Activated naive CD8-positive, alpha-beta T cell treated with anti-CD3 and anti-CD28 coated beads, Interleukin-2, amount 10 ng/mL, durations not matched to agents 7 days and 5 days (primary cell): ENCODE data around the gene COMP. TPM values are rescaled to one million over a fixed set of nuclear protein-coding genes. Genes with fewer than 3 reads are reported as not detected.
"Not testable (repeated sequence)": the region's sequence is repeated elsewhere in the genome, so short reads cannot be mapped to it uniquely, and the experiment has no call there.

ENCODE experiments used
- ATAC-seq: fragments of 150-1000 bp; cut with Tn5 transposase; one replicate; pipeline ENCODE4 v1.10.0; 2021; ENCODE audit warnings: low read depth, moderate library complexity
- POLR2A ChIA-PET: fragments of 350-600 bp; sonication (Branson Sonifier 250); formaldehyde crosslinking; loops from one replicate; lab custom pipeline; 2021; ENCODE audit warnings: antibody characterized with exemption; lab: Charles Lee
- DNase-seq: peaks from one replicate; pipeline ENCODE4 v3.0.0; 2021
- H3K27ac Mint-ChIP-seq: one replicate; pipeline ENCODE4 v1.8.0; 2022; ENCODE audit warnings: mild to moderate bottlenecking, mixed read lengths
- H3K27me3 Mint-ChIP-seq: one replicate; pipeline ENCODE4 v1.8.0; 2022; ENCODE audit warnings: mild to moderate bottlenecking, moderate library complexity, mixed read lengths
- H3K36me3 Mint-ChIP-seq: one replicate; pipeline ENCODE4 v1.8.0; 2021; ENCODE audit warnings: mild to moderate bottlenecking, mixed read lengths
- H3K4me1 Mint-ChIP-seq: one replicate; pipeline ENCODE4 v1.8.0; 2021; ENCODE audit warnings: mixed read lengths
- H3K4me3 Mint-ChIP-seq: one replicate; pipeline ENCODE4 v1.8.0; 2022; ENCODE audit warnings: mild to moderate bottlenecking, moderate library complexity, mixed read lengths
- H3K9me3 Mint-ChIP-seq: one replicate; pipeline ENCODE4 v1.8.0; 2021; ENCODE audit warnings: mixed read lengths
- total RNA-seq, 2 experiments: library from RNA; stranded (reverse); gene quantifications; one replicate each; pipeline ENCODE4 v1.2.3, GENCODE V29; 2021

COMP gene
- total RNA-seq, 2 experiments from 2014 or later, result not detected

DNA sequence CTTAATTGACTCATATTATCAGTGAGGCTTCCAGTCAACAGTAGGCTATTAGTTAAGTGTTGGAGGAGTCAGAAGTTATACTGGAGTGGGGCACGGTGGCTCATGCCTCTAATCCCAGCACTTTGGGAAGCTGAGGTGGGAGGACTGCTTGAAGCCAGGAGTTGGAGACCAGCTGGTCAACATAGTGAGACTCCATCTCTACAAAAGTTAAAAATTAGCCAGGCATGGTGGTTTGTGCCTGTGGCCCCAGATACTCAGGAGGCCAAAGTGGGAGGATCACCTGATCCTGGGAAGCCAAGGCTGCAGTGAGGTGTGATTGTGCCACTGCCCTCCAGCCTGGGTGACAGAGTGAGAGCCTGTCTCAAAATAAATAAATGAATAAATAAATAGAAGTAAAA lies 53.2 kb downstream of the COMP start:
- POLR2A ChIA-PET, result no interaction called here

DNA sequence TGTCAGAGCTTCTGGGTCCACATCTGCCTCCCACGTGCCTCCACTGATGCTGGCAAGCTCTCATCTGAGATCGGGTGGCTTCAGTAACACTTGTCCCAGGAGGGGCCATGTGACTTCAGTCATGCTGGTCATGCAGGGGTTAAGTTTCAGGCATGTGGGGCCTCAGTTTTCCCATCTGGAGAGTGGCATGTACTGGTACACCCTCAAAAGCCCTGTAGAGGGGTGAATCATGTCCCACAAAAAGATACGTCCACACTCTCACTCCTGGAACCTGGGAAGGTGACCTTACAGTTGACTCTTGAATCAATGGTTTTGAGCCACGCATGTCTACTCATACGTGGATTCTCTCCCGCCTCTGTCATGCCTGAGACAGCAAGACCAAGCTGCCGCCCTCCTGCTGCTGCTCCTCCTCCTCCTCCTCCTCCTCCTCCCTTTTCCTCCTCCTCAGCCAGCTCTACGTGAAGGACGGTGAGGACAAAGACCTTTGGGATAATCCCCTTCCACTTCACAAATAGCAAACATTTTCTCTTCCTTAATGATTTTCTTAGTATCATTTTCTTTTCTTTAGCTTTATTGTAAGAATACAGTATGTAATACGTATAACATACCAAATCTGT lies 53.7 kb downstream of the COMP start:
- H3K4me1 Mint-ChIP-seq, result no peaks in the 10 kb centered on the region
- H3K27me3 Mint-ChIP-seq, result no peaks in the 10 kb centered on the region
- H3K36me3 Mint-ChIP-seq, result no peaks in the 10 kb centered on the region
- no peak overlapping the region for H3K27ac Mint-ChIP-seq
- POLR2A ChIA-PET, result no interaction called here
- ATAC-seq, result no peak
- no peak overlapping the region for H3K4me3 Mint-ChIP-seq
- no peaks in the 10 kb centered on the region for H3K9me3 Mint-ChIP-seq
- DNase-seq, result no peak

More for the DNA sequence above, 53.2 kb downstream of the COMP start:
- Mint-ChIP-seq H3K4me3 (no peak overlapping the region), H3K27me3 (no peaks in the 10 kb centered on the region), H3K27ac (no peak overlapping the region), H3K4me1 (no peaks in the 10 kb centered on the region), H3K9me3 (no peaks in the 10 kb centered on the region), H3K36me3 (no peaks in the 10 kb centered on the region)
- DNase-seq (no peak), ATAC-seq (no peak)

DNA sequence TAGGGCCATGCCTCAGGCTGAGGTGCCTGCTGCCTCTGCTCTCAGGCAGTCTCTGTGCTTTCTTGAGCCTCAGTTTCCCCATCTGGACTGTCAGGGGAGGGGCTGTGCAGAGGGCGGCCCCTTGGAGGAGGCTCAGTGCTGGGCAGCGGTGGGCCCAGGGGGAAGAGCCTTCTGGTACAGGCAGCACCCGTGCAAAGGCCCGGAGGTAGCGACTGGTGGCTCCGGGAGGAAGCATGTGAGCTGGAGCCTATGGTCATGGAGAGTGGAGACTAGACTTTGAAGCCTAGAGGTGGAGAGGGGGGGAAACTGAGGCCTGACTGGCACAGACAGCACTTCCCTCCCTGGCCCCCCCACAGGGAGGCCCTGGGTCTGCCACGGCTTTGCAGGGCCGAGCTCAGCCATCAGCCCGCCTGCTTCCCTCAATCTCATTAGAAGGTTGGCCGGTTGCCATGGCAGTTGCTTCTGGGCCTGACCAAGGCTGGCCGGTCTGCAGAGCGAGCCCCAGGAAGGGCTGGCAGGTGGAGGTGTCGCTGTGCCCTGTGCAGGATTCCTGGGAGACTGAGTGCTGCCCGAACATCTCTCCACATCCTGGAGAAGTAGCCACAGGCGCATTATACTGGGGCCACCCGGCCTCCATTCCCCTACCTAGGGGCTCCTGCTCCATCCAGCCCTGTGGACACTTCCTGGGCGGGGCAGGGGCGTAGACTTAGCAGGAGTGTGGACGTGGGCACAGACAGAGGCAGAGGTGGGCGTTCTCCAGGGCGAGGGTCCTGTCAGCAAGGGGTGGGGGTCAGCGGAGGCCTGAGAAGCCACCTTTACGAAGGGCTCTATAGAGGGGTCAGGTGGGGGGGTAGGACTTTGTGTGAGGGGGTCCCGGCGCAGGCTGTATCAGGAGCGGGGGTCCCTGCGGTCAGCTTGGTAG lies 54.4 kb downstream of the COMP start:
- H3K4me3 Mint-ChIP-seq, result no peak overlapping the region

GRCh38 chr19:18735752-18736151 lies 55.4 kb downstream of the COMP start:
- POLR2A ChIA-PET, result no interaction called here
- Mint-ChIP-seq H3K4me3 (no peak overlapping the region), H3K4me1 (no peaks in the 10 kb centered on the region), H3K36me3 (no peaks in the 10 kb centered on the region), H3K9me3 (no peaks in the 10 kb centered on the region), H3K27me3 (no peaks in the 10 kb centered on the region), H3K27ac (no peak overlapping the region)
- no peak for DNase-seq
- no peak for ATAC-seq

More for the DNA sequence above, 54.4 kb downstream of the COMP start:
- Mint-ChIP-seq H3K27ac (no peak overlapping the region), H3K4me1 (no peaks in the 10 kb centered on the region), H3K27me3 (no peaks in the 10 kb centered on the region), H3K9me3 (no peaks in the 10 kb centered on the region), H3K36me3 (no peaks in the 10 kb centered on the region)
- POLR2A ChIA-PET, result no interaction called here
- ATAC-seq, result no peak
- DNase-seq, result no peak

DNA sequence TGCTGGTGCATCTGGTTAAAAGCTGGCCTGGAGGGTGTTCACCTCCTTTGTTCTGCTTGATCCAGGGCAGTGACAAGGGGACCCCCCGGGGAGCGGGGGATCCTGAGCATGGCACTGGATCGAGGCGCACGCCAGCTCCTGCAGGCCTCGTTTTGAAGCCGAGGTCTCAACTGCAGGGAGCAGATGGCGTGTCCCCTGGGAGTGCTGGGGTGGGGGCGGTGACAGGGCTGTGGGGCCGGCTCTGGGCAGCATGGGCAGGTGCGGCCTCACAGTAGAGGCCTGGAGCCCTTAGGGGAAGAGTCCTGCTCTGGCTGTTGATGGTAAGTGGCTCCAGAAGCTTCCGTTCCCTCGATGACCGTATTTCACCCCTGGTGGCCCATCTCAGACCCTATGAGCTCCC lies 55.8 kb downstream of the COMP start:
- no peaks in the 10 kb centered on the region for H3K27me3 Mint-ChIP-seq
- no peak for ATAC-seq
- H3K4me3 Mint-ChIP-seq, result no peak overlapping the region
- no peak for DNase-seq
- H3K4me1 Mint-ChIP-seq, result no peaks in the 10 kb centered on the region
- no peaks in the 10 kb centered on the region for H3K36me3 Mint-ChIP-seq
- H3K9me3 Mint-ChIP-seq, result no peaks in the 10 kb centered on the region
- no peak overlapping the region for H3K27ac Mint-ChIP-seq
- POLR2A ChIA-PET, result no interaction called here

DNA sequence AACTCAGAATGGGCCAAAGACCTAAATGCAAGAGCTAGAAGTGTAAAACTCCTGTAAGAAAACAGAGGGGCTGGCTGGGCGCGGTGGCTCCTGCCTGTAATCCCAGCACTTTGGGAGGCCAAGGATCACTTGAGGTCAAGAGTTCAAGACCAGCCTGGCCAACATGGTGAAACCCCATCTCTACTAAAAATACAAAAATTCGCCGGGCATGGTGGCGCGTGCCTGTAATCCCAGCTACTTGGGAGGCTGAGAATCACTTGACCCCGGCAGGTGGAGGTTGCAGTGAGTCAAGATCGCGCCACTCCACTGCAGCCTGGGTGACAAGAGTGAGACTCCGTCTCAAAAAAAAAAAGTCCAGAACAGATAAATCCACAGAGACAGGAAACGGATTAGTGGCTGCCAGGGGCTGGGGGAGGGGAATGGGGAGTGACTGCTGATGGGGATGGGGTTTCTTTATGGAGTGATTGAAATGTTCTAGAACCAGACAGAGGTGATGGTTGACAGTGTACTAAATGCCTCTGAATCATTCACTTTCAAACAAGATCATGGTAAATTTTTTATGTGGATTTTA lies 57.3 kb downstream of the COMP start:
- DNase-seq, ATAC-seq, POLR2A ChIA-PET, H3K9me3 Mint-ChIP-seq, H3K4me3 Mint-ChIP-seq, H3K4me1 Mint-ChIP-seq, H3K27ac Mint-ChIP-seq, H3K36me3 Mint-ChIP-seq, H3K27me3 Mint-ChIP-seq: not testable (repeated sequence)

DNA sequence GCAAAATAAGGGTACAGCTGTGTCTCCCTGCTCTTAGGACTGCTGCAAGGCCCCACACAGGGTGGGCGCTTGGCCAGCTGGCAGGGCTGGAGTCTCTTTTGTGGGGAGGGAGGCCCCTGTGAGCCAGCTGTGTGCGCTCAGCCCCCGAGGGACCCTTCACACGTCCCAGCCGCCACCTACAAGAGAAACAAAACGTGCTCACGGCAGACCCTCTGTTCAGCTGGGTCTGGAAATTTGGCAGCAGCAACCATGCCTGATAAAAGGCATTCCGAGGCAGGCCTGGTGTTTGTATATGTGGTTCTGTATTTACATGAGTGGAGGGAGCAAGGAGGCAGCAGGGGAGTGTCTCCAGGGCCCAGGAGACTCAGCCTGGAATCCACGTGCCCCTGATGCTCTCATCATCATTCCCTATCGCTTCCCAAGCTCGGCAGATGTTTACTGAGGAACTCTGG lies 57.9 kb downstream of the COMP start:
- ATAC-seq (no peak), DNase-seq (no peak)
- Mint-ChIP-seq H3K36me3 (no peaks in the 10 kb centered on the region), H3K27ac (no peak overlapping the region), H3K9me3 (no peaks in the 10 kb centered on the region), H3K4me1 (no peaks in the 10 kb centered on the region), H3K27me3 (no peaks in the 10 kb centered on the region), H3K4me3 (no peak overlapping the region)
- POLR2A ChIA-PET, result no interaction called here

Other genes starting within 250 kb of the COMP start
- gene FKBP8, start 247.7 kb downstream of the COMP start, total RNA-seq, result 100 to 1,000 TPM; 261 to 275 TPM
- gene KXD1, start 233.4 kb downstream of the COMP start, total RNA-seq, result 100 to 1,000 TPM in 1 of 2 experiments, 10 to 100 TPM in 1; 96.7 to 105 TPM
- gene UBA52, start 219.4 kb downstream of the COMP start, total RNA-seq, result 1,000 to 10,000 TPM; 1,538 to 1,547 TPM
- 100 to 1,000 TPM; 105 to 109 TPM for gene REX1BD, start 202.5 kb downstream of the COMP start, total RNA-seq
- gene CRLF1, start 184.5 kb downstream of the COMP start, total RNA-seq, result not detected
- gene TMEM59L, start 178.4 kb downstream of the COMP start, total RNA-seq, result under 1 TPM in 1 of 2 experiments, not detected in 1; 0.19 TPM
- 10 to 100 TPM; 13.6 to 14.3 TPM for gene KLHL26, start 154.3 kb downstream of the COMP start, total RNA-seq
- 10 to 100 TPM; 10.3 to 11.8 TPM for gene CRTC1, start 107.6 kb downstream of the COMP start, total RNA-seq
- 10 to 100 TPM; 90.4 to 93.2 TPM for gene UPF1, start 40.7 kb upstream of the COMP start, total RNA-seq
- not detected for gene CERS1, start 104.9 kb upstream of the COMP start, total RNA-seq
- gene COPE, start 128.1 kb upstream of the COMP start, total RNA-seq, result 100 to 1,000 TPM; 209 to 213 TPM
- gene DDX49, start 128.4 kb upstream of the COMP start, total RNA-seq, result 10 to 100 TPM; 42.3 to 42.8 TPM
- gene HOMER3, start 149.9 kb upstream of the COMP start, total RNA-seq, result 1 to 10 TPM in 1 of 2 experiments, under 1 TPM in 1; 0.67 to 1.1 TPM
- 100 to 1,000 TPM; 150 to 155 TPM for gene SUGP2, start 242.2 kb upstream of the COMP start, total RNA-seq
- gene ARMC6, start 242.3 kb upstream of the COMP start, total RNA-seq, result 10 to 100 TPM; 23.3 to 26.2 TPM